HFFc6 (cell line): Measurements from ENCODE around the gene TELO2. TPM values are rescaled to one million over a fixed set of nuclear protein-coding genes. Genes with fewer than 3 reads are reported as not detected.

Experiments
- DNase-seq: peaks from one replicate; pipeline ENCODE4 v3.0.0-alpha.2; 2018
- H3K27ac Mint-ChIP-seq: 2 replicates; pipeline ENCODE4 v1.8.0; 2020; ENCODE audit warnings: mild to moderate bottlenecking, mixed read lengths
- H3K27me3 Mint-ChIP-seq: 2 replicates; pipeline ENCODE4 v1.8.0; 2021; ENCODE audit warnings: mild to moderate bottlenecking, moderate library complexity, mixed read lengths; ENCODE audit not compliant: insufficient read depth
- H3K36me3 Mint-ChIP-seq: 2 replicates; pipeline ENCODE4 v1.8.0; 2021; ENCODE audit warnings: low read depth, mixed read lengths
- H3K4me1 Mint-ChIP-seq: 2 replicates; pipeline ENCODE4 v1.8.0; 2020; ENCODE audit warnings: low read depth, mixed read lengths
- H3K4me3 Mint-ChIP-seq: 2 replicates; pipeline ENCODE4 v1.8.0; 2020; ENCODE audit warnings: mild to moderate bottlenecking, moderate library complexity, mixed read lengths
- H3K9me3 Mint-ChIP-seq: 2 replicates; pipeline ENCODE4 v1.8.0; 2020; ENCODE audit warnings: mild to moderate bottlenecking, mixed read lengths
- CTCF ChIP-seq: fragments of 200-600 bp; sonication (generic); IDR thresholded peaks from 2 replicates; pipeline ENCODE4 v1.5.0; 2021; ENCODE audit warnings: antibody characterized with exemption, mild to moderate bottlenecking
- total RNA-seq, 6 experiments: library from RNA; stranded (reverse); fragmentation: NEBNext Ultra II Directional; extraction: Animal tissue kit (Norgen Biotek cat#: 25700); gene quantifications; 2 replicates in 1 of 6; 3 replicates in 5 of 6; pipeline ENCODE4 v1.2.3, GENCODE V29; 2021

The TELO2 gene
- total RNA-seq, 6 experiments from 2014 or later, result 28.6 to 37.4 (median 34.8) TPM

GRCh38 chr16:1469693-1470201 lies 23.4 kb upstream of the TELO2 start:
- Mint-ChIP-seq H3K4me3 (no peak overlapping the region), H3K27ac (no peak overlapping the region), H3K36me3 (no peaks in the 10 kb centered on the region), H3K27me3 (peaks cover 1% of the 10 kb centered on the region), H3K4me1 (peaks cover 20% of the 10 kb centered on the region), H3K9me3 (no peaks in the 10 kb centered on the region)
- no peak for TF ChIP-seq CTCF
- DNase-seq, result no peak

GRCh38 chr16:1470481-1471251 lies 22.5 kb upstream of the TELO2 start:
- no peaks in the 10 kb centered on the region for H3K36me3 Mint-ChIP-seq
- H3K27ac Mint-ChIP-seq, result peak overlapping the region; percentile 59; the same call in 1 of the 2 replicates
- no peaks in the 10 kb centered on the region for H3K9me3 Mint-ChIP-seq
- no peak for DNase-seq
- TF ChIP-seq CTCF, result no peak
- peaks cover 1% of the 10 kb centered on the region for H3K27me3 Mint-ChIP-seq
- H3K4me3 Mint-ChIP-seq, result no peak overlapping the region
- H3K4me1 Mint-ChIP-seq, result peaks cover 24% of the 10 kb centered on the region

- Mint-ChIP-seq H3K36me3 (no peaks in the 10 kb centered on the region), H3K27me3 (peaks cover 1% of the 10 kb centered on the region), H3K4me1 (peaks cover 26% of the 10 kb centered on the region), H3K4me3 (no peak overlapping the region), H3K27ac (no peak overlapping the region), H3K9me3 (no peaks in the 10 kb centered on the region)
- no peak for TF ChIP-seq CTCF
- no peak for DNase-seq
Measured at GRCh38 chr16:1471569-1472194, 21.5 kb upstream of the TELO2 start.

GRCh38 chr16:1472974-1473373 lies 20.2 kb upstream of the TELO2 start:
- H3K27me3 Mint-ChIP-seq, result peaks cover 1% of the 10 kb centered on the region
- no peak for DNase-seq
- H3K27ac Mint-ChIP-seq, result no peak overlapping the region; the same call in 1 of the 2 replicates
- no peaks in the 10 kb centered on the region for H3K9me3 Mint-ChIP-seq
- no peaks in the 10 kb centered on the region; the same call in 1 of the 2 replicates for H3K36me3 Mint-ChIP-seq
- peak overlapping the region; percentile 53 for H3K4me3 Mint-ChIP-seq
- H3K4me1 Mint-ChIP-seq, result peaks cover 26% of the 10 kb centered on the region
- no peak for TF ChIP-seq CTCF

GRCh38 chr16:1474082-1474795 lies 18.9 kb upstream of the TELO2 start:
- H3K4me1 Mint-ChIP-seq, result peaks cover 26% of the 10 kb centered on the region
- H3K27me3 Mint-ChIP-seq, result peaks cover 4% of the 10 kb centered on the region
- peak overlapping the region; percentile 87 for H3K4me3 Mint-ChIP-seq
- H3K9me3 Mint-ChIP-seq, result no peaks in the 10 kb centered on the region
- TF ChIP-seq CTCF, result no peak
- no peak for DNase-seq
- H3K27ac Mint-ChIP-seq, result peak overlapping the region; percentile 77
- H3K36me3 Mint-ChIP-seq, result no peaks in the 10 kb centered on the region; the same call in 1 of the 2 replicates
